DMS 273 treated with DMSO at 0.1 percent for 48 hours (cell line): ENCODE data around the gene GARRE1.
"Not testable (repeated sequence)": the region's sequence is repeated elsewhere in the genome, so short reads cannot be mapped to it uniquely, and the experiment has no call there.

Experiments used
- DNase-seq: peaks from one replicate; lab custom pipeline; 2025; lab: John Stamatoyannopoulos, UW

The GARRE1 gene

GRCh38 chr19:34260771-34261173, 6.4 kb downstream of the GARRE1 start:
- no peak for DNase-seq

- no peak for DNase-seq
Observed at GRCh38 chr19:34261334-34262109, 7.2 kb downstream of the GARRE1 start.

- DNase-seq = no peak
Observed at GRCh38 chr19:34263745-34264237, 9.4 kb downstream of the GARRE1 start.

DNA sequence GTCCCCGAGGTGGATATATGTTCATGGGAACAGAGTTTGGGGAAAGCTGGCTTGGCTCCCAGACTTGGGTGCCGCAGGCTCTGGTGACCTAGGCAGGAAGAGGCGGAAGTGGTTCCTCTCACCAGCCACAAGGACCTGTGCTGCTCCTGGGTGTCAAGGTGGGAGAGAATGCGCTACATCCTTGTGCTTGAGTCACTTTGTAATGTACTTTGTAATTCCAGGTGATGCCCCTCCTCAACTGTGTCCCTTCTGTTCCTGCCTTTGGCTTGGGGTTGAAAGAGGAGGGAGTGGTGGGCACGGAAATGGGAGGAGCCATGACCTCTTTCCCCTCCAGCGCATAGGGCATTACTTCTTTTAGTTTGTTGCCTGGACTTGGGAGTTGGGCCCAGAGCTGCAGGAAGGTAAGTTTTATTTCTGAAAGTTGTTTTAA, 10.9 kb downstream of the GARRE1 start:
- DNase-seq = no peak

DNA sequence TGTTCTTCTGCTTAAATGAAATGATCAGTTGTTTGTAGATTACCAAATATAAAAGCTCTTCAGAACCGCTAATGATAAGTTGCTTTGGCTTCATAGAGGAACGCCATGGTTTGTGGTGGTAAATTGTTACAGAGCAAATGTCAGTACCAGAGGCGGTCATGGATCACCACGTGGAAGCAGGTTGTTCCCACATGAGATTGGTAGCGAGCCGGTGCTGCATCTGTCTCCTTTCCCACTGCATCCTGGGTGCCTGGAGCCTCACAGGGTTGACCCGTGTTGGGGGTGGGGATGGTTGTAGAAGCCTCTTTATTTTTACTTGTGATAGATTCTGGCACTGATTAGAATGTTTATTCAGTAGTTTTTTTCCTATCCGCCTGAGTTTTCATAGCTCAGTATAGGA, 14.7 kb downstream of the GARRE1 start:
- DNase-seq = no peak

- no peak for DNase-seq
Observed at GRCh38 chr19:34269489-34269888, 15.1 kb downstream of the GARRE1 start.

GRCh38 chr19:34269968-34270621, 15.7 kb downstream of the GARRE1 start:
- DNase-seq = no peak

DNA sequence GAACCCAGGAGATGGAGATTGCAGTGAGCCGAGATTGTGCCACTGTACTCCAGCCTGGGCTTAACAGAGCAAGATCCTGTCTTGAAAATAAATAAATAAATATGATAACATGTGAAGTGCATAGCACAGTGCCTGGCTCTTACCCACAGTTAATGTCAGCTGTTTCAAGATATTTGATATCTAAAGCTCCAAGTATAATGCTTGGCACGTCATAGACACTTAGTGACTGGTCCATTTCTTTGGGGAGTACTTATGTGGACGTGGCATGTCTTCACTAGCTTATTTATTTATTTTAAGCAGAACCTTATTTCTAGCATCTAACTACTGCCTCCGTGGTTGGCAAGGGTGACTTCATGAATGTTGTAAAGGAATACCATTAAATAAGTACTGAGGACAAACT, 18.8 kb downstream of the GARRE1 start:
- no peak for DNase-seq

- DNase-seq = no peak
Observed at GRCh38 chr19:34274284-34274826, 20.0 kb downstream of the GARRE1 start.

GRCh38 chr19:34274827-34275625, 20.7 kb downstream of the GARRE1 start:
- no peak for DNase-seq

DNA sequence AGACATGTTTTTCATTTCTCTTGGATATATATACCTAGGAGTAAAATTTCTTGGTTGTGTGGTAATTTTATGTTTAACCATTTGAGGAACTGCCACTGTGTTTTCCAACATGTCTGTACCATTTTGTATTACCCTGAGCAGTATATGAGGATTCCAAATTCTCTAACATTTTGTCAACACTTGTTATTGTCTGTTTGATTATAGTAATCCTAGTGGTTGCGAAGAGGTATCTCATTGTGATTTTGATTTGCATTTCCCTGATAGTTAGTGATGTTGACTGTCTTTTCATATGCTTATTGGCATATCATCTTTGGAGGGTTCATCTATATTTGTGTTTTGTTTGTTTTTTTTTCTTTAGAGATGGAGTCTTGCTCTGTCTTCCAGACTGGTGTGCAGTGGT, 21.4 kb downstream of the GARRE1 start:
- DNase-seq = no peak

DNA sequence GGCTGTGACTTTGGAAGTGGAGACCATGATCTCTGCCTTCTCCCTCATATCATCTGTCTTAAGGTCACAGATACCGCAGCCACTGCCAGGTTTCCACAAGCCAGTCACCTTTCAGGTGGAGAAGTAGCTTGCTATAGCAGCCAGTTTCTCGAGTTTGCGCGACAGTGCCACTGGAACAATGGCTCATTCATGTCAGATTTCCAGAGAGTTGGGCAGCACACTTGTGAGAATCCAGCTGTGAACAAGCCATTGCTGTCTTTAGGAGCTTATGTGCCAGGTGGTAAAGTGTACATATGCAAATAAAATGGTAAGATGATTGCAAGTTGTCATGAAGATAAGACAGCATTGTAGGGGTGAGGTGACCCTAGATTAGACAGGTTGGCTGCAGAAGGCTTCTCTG, 22.3 kb downstream of the GARRE1 start:
- no peak for DNase-seq

- no peak for DNase-seq
Observed at GRCh38 chr19:34277244-34277643, 22.9 kb downstream of the GARRE1 start.

DNA sequence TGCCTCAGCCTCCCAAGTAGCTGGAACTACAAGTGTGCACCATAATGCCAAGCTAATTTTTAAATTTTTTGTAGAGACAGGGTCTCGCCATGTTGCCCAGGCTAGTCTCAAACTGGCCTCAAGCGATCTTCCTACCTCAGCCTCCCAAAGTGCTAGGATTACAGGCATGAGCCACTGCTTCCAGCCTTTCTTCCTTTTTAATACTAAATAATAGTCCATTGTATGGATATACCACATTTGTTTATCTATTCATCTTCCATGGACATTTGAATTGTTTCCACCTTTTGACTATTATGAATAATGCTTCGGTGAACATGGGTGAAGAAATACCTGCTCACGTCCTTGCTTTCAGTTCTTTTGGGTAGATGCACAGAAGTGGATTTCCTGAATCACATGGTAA, 24.4 kb downstream of the GARRE1 start:
- no peak for DNase-seq

DNA sequence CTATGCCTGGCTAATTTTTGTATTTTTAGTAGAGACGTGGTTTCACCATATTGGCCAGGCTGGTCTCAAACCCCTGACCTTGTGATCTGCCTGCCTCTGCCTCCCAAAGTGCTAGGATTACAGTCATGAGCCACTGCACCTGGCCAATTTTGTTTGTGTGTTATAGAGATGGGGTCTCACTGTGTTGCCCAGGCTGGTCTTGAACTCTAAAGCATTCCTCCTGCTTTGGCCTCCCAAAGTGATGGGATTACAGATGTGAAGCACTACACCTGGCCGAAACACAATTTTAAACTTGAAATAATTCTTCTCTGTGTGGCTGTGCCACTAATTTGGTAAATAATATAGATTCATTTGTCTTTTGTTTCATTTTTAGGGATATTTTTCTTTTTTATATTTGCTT, 27.1 kb downstream of the GARRE1 start:
- not testable (repeated sequence) for DNase-seq

DNA sequence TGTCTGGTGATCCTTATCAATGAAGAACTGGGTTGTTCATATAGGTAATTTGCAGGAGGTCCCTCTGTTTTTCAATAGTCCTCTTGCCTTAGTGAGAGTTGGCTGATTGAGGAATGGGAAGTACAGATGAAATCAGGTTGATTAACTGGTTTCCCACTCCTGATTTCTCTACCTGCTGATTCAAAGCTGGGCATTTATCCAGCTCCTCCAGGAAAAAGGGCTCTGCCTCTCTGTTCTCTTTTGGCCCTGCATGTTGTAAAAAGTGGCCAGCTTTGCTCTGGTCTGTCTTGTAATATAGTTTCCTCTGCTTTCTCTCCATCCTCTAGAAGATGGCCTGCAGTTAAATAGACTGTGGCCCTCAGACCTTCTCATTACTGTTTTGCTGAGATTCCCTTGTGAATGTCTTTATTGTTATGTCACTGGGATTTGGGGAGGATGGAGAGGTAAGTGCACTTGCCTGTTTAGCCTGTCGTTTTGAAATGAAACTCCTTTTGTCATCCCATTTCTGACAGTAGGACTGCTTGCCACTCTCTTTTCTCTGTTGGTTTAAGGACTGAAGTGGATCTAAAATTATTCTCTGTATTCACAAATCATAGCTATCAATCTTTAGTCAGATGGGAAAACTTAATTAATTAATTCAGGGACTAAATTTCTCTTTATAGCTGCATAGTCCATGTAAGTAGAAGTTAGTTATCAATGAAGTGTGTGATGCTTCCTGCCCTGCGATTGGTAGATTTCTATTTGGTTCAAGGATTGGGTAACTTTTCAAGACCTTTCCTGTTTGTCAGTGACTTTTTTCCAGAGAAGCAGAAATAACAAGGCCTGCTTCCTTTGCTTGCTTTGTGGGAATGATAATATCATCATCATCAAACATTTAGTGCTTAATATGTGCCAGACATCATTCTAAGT, 28.5 kb downstream of the GARRE1 start:
- no peak for DNase-seq

DNA sequence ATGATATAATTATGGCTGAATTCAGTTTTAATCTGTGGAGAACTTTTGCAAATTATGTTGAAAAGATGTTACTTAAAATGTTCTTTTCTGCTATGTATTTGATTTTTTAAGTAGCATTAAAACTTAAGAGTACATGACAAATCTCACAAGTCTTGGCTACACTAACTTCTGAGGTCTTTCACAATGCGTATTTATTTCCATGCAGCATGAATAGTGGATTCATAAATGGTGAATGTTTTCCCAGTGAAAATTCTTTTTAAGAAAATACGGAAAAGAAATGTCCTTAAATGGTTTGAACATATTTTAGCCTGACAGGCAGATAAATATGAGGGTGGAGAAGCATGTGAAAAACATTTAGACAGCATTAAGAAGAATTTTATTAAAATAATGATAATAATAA, 30.2 kb downstream of the GARRE1 start:
- no peak for DNase-seq

DNA sequence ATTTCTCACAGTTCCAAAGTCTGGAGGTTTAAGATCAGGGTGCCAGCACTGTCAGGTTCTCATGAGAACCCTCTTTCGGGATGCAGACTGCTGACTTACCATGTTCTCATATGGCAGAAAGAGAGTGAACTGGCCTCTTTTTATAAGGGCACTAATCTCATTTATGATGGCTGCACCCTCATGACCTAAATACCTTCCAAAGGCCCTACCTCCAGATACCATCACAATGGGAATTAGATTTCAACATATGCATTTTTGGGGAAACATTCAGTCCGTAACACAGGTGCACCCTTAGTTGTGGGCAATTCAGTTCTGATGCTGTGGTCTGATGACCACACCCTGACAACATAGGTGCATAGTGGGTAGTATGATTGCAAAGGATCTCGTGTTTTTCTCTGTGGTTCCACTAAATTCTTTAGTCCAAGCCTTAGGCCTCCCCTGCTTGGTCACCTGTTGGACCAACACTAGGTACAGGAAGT, 33.3 kb downstream of the GARRE1 start:
- DNase-seq = no peak

GRCh38 chr19:34288381-34288780, 34.0 kb downstream of the GARRE1 start:
- DNase-seq = no peak

GRCh38 chr19:34291235-34291634, 36.9 kb downstream of the GARRE1 start:
- no peak for DNase-seq

GRCh38 chr19:34295103-34295502, 40.7 kb downstream of the GARRE1 start:
- no peak for DNase-seq
